GM19468 (cell line): ENCODE measurements around the gene DUSP14.

Experiments used
- ATAC-seq: cut with Tn5 transposase; IDR thresholded peaks from one replicate; pipeline ENCODE4 v1.9.1; 2021; ENCODE audit warnings: mild to moderate bottlenecking, moderate library complexity, moderate number of reproducible peaks; ENCODE audit not compliant: unreplicated experiment; ENCODE audit errors: extremely low read depth

The DUSP14 gene

DNA sequence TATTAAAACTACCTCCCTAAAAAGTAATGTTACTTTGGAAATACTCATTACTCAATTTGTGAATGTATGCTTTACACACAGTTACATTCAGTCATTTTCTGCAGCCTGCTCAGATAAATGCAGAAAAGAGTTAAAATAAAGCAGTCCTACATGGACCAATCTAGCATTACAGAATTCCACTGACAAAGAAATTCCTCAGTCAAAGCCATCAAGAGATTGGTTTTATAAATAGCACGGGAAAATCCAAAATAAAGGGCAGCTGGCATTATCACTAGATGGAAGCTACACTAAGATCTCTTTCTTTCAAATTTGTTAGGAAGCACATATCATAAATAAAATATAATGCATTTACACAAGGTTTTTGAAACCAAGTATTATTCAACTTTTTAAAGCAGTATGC lies 58.3 kb downstream of the DUSP14 start:
- ATAC-seq: no peak

DNA sequence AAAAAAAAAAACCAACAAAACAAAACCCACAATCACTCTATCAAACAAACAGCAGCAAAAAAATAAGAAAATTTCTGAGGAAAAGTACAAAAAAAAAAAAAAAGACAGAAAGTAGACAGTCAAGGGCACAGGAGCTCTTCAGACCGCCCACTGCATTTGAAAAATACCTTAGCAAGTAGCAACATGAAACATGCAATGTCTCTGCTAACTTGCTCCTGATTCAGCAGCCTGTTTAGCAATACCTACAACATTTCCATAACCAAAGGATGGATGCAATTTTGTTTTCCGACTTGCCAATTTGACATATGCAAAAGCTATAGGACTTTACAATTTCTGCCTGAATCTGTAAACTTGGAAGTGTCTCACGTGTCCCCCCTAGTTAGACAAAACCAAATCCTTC lies 62.1 kb downstream of the DUSP14 start:
- no peak for ATAC-seq

DNA sequence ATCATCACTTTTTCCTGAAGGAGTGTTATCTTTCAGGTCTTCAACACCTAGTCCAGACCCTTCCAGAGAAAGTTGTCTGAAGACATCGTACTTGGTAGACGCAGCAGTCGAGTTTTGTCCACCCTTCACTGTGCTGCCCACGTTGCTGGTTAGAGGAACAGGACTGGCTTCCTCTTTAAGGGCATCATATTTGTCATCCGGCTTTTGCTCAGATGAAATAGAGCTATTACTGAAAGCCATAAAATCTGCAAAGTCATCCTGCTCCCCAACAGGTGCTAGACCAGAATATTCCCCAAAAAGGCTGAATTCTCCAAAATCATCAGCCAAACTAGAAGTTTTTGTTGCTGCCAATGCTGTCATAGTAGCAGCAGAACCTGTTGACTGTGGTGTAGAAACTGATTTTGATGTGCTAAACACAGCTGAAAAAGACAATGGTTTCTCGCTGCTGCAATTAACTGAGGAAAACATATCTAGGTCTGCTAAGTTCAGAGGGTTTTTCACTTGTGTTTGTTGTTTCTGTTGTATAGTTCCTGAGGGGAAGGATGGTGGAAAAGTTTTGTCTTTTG lies 63.8 kb downstream of the DUSP14 start:
- ATAC-seq: no peak

DNA sequence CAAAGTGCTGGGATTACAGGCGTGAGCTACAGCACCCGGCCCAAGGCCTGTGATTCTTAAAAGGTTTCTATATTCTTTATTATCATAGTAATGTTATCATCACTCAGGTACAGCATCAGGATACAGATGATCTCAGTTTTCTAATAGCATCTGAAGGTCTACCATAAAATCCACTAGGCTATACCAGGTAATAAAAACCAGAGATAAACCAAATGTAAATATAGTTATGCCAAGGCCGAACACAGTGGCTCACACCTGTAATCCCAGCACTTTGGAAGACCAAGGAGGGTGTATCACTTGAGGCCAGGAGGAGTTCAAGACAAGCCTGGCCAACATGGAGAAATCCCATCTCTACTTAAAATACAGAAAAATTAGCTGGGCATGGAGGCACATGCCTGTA lies 65.7 kb downstream of the DUSP14 start:
- no peak for ATAC-seq

DNA sequence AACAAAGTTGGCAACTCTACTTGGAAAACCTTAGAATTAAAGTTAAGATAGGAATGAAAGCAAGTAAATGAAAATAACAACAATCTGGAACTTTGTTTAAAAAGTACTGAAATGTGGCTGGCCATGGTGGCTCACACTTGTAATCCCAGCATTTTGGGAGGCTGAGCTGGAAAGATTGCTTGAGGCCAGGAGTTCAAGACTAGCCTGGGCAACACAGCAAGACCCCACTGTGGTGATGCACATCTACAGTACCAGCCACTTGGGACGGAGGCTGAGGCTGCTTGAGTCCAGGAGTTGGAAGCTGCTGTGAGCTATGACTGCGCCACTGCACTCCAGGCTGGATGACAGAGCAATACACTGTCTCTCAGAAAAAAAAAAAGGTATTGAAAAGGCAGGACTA lies 67.8 kb downstream of the DUSP14 start:
- no peak for ATAC-seq

DNA sequence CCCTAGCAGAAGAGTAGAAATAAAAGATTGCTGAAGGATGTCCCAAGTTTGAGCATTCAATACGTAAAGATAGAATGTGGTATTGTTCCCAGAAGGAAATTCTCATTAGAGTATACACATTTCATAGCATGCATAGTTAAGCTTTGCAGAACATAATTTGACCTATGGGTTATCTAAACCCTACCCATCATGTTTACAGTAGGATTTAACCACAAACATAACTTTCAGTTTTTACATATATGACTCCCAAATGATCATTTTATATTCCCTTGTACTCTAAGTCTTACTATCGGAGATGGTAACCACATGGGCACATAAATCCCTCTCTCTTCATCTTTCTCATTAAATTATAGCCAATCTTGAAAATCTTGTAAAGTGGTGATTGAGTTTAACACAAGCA lies 68.6 kb downstream of the DUSP14 start:
- ATAC-seq: no peak

DNA sequence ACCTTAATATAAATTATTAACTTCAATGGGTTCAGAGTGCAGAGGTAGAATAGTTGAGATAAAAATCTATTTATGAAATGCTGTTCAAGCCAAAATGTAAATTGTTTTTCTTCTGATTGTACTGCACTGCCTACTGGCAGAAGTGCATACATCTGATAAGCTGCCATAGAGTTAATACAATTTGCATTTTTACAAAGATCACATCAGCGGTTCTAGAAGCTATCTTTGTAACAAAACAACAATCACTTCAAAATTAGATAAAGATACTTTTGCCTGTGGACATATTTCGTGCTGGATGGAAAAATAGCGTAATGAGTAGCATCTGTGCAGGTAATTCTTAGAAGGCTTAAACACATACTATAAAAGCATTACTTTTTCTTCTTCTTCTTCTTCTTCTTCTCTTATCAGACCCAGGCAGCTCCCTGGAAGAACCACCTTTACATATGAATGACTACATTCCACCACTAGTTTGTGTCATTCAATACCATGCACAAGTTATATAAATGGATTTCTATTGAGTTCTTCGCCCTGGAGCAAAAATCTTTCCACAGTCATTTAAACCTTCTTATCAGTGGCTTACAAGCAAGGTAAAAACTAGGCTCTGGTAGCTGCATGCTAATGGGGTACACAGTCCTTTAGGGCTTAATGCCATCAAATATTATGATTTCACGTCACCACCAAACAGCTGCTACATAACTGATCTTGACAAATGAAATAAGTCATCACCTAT lies 72.5 kb downstream of the DUSP14 start:
- no peak for ATAC-seq
